HG02970 (cell line): ENCODE results near the gene GPR150.

Experiments used
- ATAC-seq: cut with Tn5 transposase; IDR thresholded peaks from one replicate; pipeline ENCODE4 v1.9.1; 2021; ENCODE audit warnings: mild to moderate bottlenecking, moderate library complexity, moderate number of reproducible peaks; ENCODE audit not compliant: unreplicated experiment, low FRiP score

The GPR150 gene

GRCh38 chr5:95647886-95648860 lies 28.3 kb downstream of the GPR150 start:
- ATAC-seq, result no peak

GRCh38 chr5:95649274-95649673 lies 29.4 kb downstream of the GPR150 start:
- no peak for ATAC-seq

- ATAC-seq, result no peak
Observed at GRCh38 chr5:95649842-95650620, 30.1 kb downstream of the GPR150 start.

- ATAC-seq, result no peak
Observed at GRCh38 chr5:95652849-95653248, 33.0 kb downstream of the GPR150 start.

- no peak for ATAC-seq
Observed at GRCh38 chr5:95654196-95654595, 34.3 kb downstream of the GPR150 start.

- no peak for ATAC-seq
Observed at GRCh38 chr5:95655575-95655974, 35.7 kb downstream of the GPR150 start.

- no peak for ATAC-seq
Observed at GRCh38 chr5:95660060-95660459, 40.2 kb downstream of the GPR150 start.

- ATAC-seq, result no peak
Observed at GRCh38 chr5:95662946-95663345, 43.1 kb downstream of the GPR150 start.

GRCh38 chr5:95664204-95664786 lies 44.4 kb downstream of the GPR150 start:
- no peak for ATAC-seq

- ATAC-seq, result no peak
Observed at GRCh38 chr5:95667061-95667618, 47.3 kb downstream of the GPR150 start.

GRCh38 chr5:95667678-95668077 lies 47.8 kb downstream of the GPR150 start:
- ATAC-seq, result no peak

- ATAC-seq, result no peak
Observed at GRCh38 chr5:95668216-95668615, 48.3 kb downstream of the GPR150 start.

GRCh38 chr5:95668728-95669127 lies 48.8 kb downstream of the GPR150 start:
- no peak for ATAC-seq

GRCh38 chr5:95669540-95669939 lies 49.7 kb downstream of the GPR150 start:
- ATAC-seq, result no peak

- no peak for ATAC-seq
Observed at GRCh38 chr5:95669985-95670384, 50.1 kb downstream of the GPR150 start.

- ATAC-seq, result no peak
Observed at GRCh38 chr5:95670568-95670967, 50.7 kb downstream of the GPR150 start.
